Muscle layer of duodenum (tissue), 2 donors: ENCODE measurements around the gene SIAH2.

Experiments used
- H3K27ac ChIP-seq: one replicate; pipeline ENCODE4 v1.7.0; 2013; ENCODE audit warnings: mild to moderate bottlenecking, low read length
- H3K27me3 ChIP-seq: one replicate; pipeline ENCODE4 v1.7.0; 2013; ENCODE audit warnings: low read depth, mild to moderate bottlenecking, control low read depth, low read length
- H3K36me3 ChIP-seq, 2 donors: one replicate each; pipeline ENCODE4 v1.7.0; 2013; ENCODE audit warnings: low read length in 2 of 2, control low read depth in 1 of 2, mild to moderate bottlenecking in 1 of 2; ENCODE audit not compliant: insufficient read depth in 2 of 2, control insufficient read depth in 1 of 2
- H3K4me1 ChIP-seq, 2 donors: one replicate each; pipeline ENCODE4 v1.7.0; 2013; ENCODE audit warnings: low read length in 2 of 2, mild to moderate bottlenecking in 2 of 2, control low read depth in 1 of 2, moderate library complexity in 1 of 2; ENCODE audit not compliant: insufficient read depth in 2 of 2, control insufficient read depth in 1 of 2
- H3K4me3 ChIP-seq, 2 donors: one replicate each; pipeline ENCODE4 v1.7.0; 2013; ENCODE audit warnings: low read length in 2 of 2, low read depth in 1 of 2, mild to moderate bottlenecking in 1 of 2
- H3K9me3 ChIP-seq, 2 donors: one replicate each; pipeline ENCODE4 v1.7.0; 2013; ENCODE audit warnings: low read length in 2 of 2, control low read depth in 1 of 2, mild to moderate bottlenecking in 1 of 2; ENCODE audit not compliant: control insufficient read depth in 1 of 2
- donor health status: healthy.

SIAH2 gene

DNA sequence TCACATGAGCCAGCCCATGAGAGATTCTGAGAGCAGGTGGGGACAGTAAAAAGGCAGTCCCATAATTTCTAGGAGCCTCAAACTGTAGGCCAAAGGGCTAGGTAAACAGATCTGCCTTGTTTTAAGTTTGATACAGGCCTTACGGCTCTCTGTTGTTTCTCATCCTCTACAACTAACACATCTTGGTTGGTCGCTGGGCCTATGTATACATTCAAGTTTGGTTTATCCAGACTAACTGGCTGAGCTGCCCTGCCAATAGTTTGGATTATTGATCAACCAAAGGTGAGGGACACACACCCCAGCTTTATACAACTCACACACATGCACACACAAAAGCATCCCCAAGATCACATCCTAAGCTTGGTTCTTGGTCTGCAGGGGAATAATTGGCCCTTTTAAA is 3.0 kb downstream of the SIAH2 start:
- H3K4me1 ChIP-seq, result peaks cover 25 to 27% of the 10 kb centered on the region in 2 donors
- peak overlapping the region; percentile 87 to 88 for H3K4me3 ChIP-seq
- H3K27ac ChIP-seq, result peak overlapping the region; percentile 90

DNA sequence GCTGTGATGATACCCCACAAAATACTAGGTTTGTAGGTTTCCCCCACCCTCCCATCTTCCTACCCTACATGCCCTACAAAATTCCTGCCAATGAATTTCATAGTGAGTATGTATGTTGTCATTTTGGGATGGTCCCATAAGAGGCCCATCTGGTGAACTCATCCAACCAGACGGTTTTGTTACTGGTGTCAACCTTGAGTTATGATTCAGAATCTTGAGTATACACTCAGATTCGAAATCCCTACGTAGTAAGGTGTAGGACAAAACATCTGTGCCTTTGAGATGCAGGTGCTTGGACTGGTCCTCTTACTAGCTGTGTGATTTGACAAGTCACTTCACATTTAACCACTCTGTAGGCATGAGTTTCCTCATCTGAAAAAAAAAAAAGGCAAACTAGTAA is 3.6 kb downstream of the SIAH2 start:
- no peaks in the 10 kb centered on the region for H3K36me3 ChIP-seq

More for the DNA sequence above, 3.0 kb downstream of the SIAH2 start:
- Histone ChIP-seq H3K9me3 (no peaks in the 10 kb centered on the region), H3K27me3 (no peaks in the 10 kb centered on the region), H3K36me3 (no peaks in the 10 kb centered on the region)

DNA sequence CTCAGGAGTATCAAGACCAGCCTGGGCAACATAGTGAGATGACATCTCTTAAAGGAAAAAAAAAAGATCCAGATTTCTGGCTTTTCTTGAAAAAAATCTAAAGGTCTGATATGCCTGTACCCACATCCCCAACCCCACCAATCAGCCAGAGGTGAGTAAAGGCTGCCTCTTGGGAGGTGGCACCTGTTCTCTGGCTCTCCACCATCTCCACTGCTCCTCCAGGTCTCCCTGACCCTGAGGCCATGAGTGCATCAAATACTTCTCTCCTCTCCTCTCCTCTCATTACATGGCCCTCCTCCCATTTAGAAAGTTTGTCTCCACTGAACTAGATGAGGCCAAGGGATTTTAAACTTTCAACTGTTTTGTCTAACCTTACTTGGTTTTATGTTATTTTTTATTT is 5.2 kb downstream of the SIAH2 start:
- no peaks in the 10 kb centered on the region for H3K36me3 ChIP-seq
- no peak overlapping the region for H3K4me3 ChIP-seq
- no peaks in the 10 kb centered on the region for H3K9me3 ChIP-seq
- H3K27me3 ChIP-seq, result no peaks in the 10 kb centered on the region
- H3K4me1 ChIP-seq, result peaks cover 25 to 27% of the 10 kb centered on the region in 2 donors
- no peak overlapping the region for H3K27ac ChIP-seq

More for the DNA sequence above, 3.6 kb downstream of the SIAH2 start:
- H3K4me3 ChIP-seq, result no peak overlapping the region
- peaks cover 25 to 27% of the 10 kb centered on the region in 2 donors for H3K4me1 ChIP-seq
- H3K27me3 ChIP-seq, result no peaks in the 10 kb centered on the region
- peak overlapping the region; percentile 90 for H3K27ac ChIP-seq
- no peaks in the 10 kb centered on the region for H3K9me3 ChIP-seq

DNA sequence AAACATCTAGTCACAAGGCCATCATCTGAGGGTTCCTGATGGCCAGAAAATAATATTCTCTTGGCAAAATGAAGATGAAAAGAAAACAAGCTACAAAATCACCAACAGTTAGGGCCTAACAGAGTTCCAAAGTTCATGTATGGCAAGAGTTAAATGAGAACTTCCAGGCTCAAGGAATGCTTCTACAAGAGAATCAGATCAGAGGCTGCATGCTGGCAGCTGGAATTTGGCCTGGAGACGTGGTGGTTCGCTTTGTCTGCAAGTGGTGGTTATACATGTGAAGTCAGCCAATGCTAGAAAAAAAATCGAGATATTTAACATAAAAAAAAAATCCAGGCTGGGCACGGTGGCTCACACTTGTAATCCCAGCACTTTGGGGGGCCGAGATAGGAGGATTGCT is 5.6 kb downstream of the SIAH2 start:
- Histone ChIP-seq H3K27me3 (no peaks in the 10 kb centered on the region), H3K27ac (no peak overlapping the region), H3K4me1 (peaks cover 25 to 27% of the 10 kb centered on the region in 2 donors), H3K36me3 (no peaks in the 10 kb centered on the region), H3K4me3 (no peak overlapping the region), H3K9me3 (no peaks in the 10 kb centered on the region)

DNA sequence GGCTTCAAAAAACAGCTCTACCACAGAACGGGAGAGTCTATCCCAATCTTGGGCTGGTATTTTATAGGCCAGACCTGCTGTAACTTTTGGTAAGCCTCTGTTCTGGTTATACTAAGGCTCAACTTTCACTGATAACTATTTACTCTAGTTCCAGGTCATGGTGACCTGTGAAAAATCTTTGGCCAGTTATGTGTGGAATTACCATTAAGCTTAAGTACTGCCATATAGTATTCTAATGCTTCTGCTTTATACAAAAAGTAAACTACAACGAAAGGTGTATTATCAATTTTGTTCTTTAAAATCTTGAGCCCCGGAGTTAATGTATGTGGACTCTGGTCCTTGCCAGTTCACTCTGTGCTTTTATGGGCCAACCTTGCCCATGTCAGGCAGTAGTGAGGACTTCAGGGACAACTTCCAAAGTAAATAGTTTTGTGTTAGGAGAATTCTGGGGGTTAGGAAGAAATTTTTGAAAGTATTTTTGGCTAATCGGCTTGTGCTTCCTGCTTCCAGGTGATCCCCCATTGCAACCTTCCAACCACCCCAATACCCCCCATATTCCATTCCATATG is 6.4 kb downstream of the SIAH2 start:
- Histone ChIP-seq H3K4me3 (no peak overlapping the region), H3K4me1 (peaks cover 25 to 32% of the 10 kb centered on the region in 2 donors)

DNA sequence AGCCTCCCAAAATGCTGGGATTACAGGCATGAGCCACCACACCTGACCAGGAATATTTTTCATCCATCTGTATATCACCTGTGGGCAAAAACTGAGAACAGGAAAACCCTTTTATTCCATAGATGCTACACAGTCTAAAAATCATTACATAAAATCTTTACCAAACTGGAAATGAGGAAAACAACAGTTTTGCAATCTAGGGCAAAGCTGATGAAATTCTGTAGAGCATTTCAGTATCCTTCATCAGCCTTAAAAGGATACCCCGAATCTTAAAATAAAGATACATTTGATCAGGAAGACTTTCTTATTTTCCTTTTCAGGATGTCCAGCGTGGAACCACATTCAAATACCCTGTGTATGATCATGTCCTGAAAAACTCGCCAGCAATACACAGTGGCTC is 7.1 kb downstream of the SIAH2 start:
- H3K36me3 ChIP-seq, result no peaks in the 10 kb centered on the region
- no peak overlapping the region for H3K4me3 ChIP-seq
- no peak overlapping the region for H3K27ac ChIP-seq
- peaks cover 18 to 27% of the 10 kb centered on the region in 2 donors for H3K4me1 ChIP-seq
- no peaks in the 10 kb centered on the region for H3K27me3 ChIP-seq
- H3K9me3 ChIP-seq, result no peaks in the 10 kb centered on the region

More for the DNA sequence above, 6.4 kb downstream of the SIAH2 start:
- no peak overlapping the region for H3K27ac ChIP-seq
- H3K36me3 ChIP-seq, result no peaks in the 10 kb centered on the region
- H3K27me3 ChIP-seq, result no peaks in the 10 kb centered on the region
- no peaks in the 10 kb centered on the region for H3K9me3 ChIP-seq

DNA sequence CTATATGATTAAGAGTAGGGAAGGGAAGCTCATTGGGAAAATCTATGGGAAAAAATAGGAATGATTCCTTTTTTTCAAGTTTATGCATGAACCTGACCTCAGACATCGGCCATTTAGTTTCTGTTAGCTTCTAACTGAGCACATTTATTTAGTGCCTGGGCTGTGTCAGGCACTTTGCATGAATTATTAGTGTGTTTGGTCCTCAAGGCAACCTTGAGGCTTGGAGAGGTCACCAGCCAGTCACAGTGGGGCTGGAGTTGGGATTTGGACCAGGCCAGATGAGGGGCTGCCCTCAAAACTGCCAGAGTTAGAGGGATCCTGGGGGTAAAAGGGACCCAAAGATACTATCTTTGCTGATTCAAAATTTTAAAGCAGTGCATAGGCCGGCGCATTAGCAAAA is 8.1 kb downstream of the SIAH2 start:
- Histone ChIP-seq H3K27ac (no peak overlapping the region), H3K27me3 (no peaks in the 10 kb centered on the region)

DNA sequence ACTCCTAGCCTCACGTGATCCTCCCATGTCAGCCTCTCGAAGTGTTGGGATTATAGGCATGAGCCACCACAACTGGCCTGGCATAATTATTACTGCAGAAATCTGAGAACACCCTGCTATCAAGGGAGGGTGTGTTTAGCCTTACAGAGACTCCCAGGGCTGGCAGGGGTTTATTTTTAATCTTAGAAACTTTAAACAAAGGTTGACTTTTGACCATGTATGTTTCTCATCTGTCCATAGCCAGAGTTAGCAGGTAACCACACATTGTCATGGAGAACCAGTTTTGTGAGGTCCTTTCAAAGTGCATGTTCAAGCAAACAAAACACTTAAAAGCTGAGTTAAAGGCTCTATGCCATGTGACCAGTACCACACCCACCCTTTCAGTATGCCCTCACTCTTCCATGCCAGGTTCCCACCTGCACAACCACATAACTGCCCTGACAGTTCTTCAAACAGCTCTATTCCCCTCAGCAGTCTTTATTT is 11.1 kb downstream of the SIAH2 start:
- H3K27ac ChIP-seq, result no peak overlapping the region
- H3K27me3 ChIP-seq, result no peaks in the 10 kb centered on the region
- no peaks in the 10 kb centered on the region for H3K9me3 ChIP-seq
- H3K4me1 ChIP-seq, result peaks cover 20% of the 10 kb centered on the region in 2 donors
- H3K36me3 ChIP-seq, result no peaks in the 10 kb centered on the region
- H3K4me3 ChIP-seq, result no peak overlapping the region

More for the DNA sequence above, 8.1 kb downstream of the SIAH2 start:
- Histone ChIP-seq H3K9me3 (no peaks in the 10 kb centered on the region), H3K4me3 (no peak overlapping the region), H3K4me1 (peaks cover 16 to 17% of the 10 kb centered on the region in 2 donors), H3K36me3 (no peaks in the 10 kb centered on the region)

DNA sequence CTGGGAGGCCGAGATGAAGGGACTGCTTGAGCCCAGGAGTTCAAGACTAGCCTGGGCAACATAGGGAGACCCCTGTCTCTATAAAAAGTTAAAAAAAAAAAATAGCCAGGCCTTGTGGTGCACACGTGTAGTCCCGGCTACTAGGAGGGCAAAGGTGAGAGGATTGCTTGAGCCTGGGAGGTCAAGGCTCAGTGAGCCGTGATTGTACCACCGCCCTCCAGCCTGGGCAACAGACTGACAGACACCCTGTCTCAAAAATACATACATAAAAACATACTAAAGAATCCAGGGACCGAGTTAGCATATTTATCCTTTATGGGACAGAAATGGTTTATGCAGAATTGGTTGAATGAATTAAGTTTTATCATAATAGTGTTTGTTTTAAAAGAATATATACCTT is 13.7 kb downstream of the SIAH2 start:
- Histone ChIP-seq H3K9me3 (no peaks in the 10 kb centered on the region), H3K36me3 (no peaks in the 10 kb centered on the region), H3K4me3 (no peak overlapping the region), H3K27me3 (no peaks in the 10 kb centered on the region), H3K27ac (no peak overlapping the region), H3K4me1 (peaks cover 17 to 32% of the 10 kb centered on the region in 2 donors)

DNA sequence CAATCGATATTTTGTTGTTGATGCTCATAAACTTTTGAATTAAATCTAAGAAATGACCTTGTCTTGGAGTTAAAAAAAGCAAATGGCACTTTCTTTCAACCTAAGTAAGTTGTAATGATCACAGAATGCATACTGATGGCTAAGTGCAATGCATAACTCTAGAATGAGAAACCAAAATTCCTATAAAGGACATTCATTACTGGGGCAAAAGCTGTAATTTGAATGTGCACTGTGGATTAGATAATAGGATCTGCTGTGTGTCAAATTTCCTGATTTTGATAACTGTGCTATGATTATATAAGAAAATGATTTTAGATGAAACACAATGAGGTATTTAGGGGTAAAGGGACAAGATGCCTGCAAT is 14.3 kb downstream of the SIAH2 start:
- no peak overlapping the region for H3K4me3 ChIP-seq

DNA sequence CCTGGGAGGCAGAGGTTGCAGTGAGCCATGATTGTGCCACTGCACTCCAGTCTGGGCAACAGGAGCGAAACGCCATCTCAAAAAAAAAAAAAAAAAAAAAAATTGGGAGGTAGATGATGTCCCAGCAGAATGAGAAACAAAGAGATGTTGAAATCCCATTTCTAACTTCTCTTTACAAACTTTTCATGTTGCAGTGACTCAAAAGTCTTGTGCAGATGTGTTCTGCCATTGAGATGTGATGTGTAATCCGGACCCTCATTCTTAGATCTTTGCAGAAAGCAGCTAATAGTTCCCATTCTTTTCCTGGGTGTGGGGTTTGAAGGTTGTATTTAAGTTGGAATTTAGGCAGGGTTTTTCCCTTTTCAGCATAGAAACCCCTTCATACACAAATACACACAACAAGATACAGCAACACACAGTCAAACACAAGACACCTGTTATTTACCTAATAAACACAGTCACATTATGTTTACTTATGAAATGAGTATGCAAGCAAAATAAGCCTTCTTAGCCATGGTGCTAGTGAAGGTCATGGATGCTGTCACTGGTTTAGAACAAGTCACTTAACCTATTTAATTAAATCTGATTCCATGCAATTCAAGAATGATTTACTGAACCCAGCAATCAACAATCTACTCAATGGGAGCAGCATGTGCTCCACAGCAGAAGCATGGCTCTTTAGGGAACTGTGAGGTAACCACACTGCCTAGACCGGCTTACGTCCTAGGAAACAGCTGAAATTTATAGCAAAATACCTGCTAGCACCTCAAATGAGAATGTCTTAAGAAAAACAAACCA is 14.9 kb downstream of the SIAH2 start:
- H3K27ac ChIP-seq, result no peak overlapping the region
- no peaks in the 10 kb centered on the region for H3K9me3 ChIP-seq
- no peak overlapping the region for H3K4me3 ChIP-seq
- no peaks in the 10 kb centered on the region for H3K27me3 ChIP-seq
- no peaks in the 10 kb centered on the region for H3K36me3 ChIP-seq
- H3K4me1 ChIP-seq, result peaks cover 21 to 32% of the 10 kb centered on the region in 2 donors

More for the DNA sequence above, 14.3 kb downstream of the SIAH2 start:
- Histone ChIP-seq H3K4me1 (peaks cover 21 to 32% of the 10 kb centered on the region in 2 donors), H3K9me3 (no peaks in the 10 kb centered on the region), H3K36me3 (no peaks in the 10 kb centered on the region), H3K27me3 (no peaks in the 10 kb centered on the region), H3K27ac (no peak overlapping the region)
